Measurements from ENCODE around the gene ACOT11.
A peak's percentile ranks its signal among the peaks of the same experiment; 100 is the strongest.

The ACOT11 gene

DNA sequence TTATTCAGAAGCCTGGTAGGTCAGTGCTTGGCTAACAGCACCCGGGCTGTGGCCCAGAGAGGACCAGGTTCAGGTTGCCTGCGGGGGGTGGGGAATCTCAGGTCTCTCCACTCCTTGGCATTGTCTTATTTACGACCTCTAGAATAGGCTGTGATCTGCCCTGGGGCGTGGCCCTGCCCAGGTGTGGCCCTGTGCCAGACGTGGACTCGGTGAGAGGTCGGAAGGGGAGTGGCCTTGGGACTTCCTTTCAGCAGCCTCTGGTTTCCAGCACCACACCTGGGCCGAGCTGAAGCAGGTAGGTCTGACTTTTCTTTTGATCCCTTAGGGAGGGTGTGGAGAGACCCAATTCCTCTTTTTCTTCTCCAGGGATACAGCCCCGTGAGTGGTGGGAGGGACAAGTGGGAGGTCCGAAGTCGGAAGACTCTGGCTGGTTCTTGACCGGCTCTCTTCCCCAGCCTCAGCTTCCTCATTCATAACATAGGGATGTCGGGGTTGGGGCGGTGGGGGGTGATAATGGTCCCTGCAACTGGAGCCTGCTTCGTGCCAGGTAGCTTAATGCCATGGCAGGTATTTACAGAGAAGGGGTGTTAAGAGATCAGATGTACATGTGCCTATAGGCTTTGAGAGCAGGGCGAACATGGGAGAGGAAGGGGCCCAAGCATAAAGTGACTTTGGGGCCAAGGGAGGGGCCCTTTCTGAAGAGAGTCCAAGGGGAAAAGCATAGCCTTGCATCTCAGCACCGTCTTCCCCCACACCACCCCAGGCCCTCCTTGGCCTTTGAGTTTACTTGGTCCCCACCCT, 16.5 kb downstream of the ACOT11 start:
- H3K4me3 ChIP-seq (ENCODE audit: low read length in 2 of 2) = peak overlapping the region; percentile 71 to 75
- peaks cover 0 to 5% of the 10 kb centered on the region in 2 donors for H3K36me3 ChIP-seq (ENCODE audit: control insufficient read depth in 2 of 2, insufficient read depth in 2 of 2, low read length in 2 of 2)
- no peaks in the 10 kb centered on the region for H3K9me3 ChIP-seq (ENCODE audit: control insufficient read depth in 2 of 2, low read length in 2 of 2)
- peaks cover 13 to 28% of the 10 kb centered on the region in 2 donors for H3K4me1 ChIP-seq (ENCODE audit: control insufficient read depth in 2 of 2, insufficient read depth in 2 of 2, low read length in 2 of 2)
- no peaks in the 10 kb centered on the region for H3K27me3 ChIP-seq (ENCODE audit: control insufficient read depth in 2 of 2, insufficient read depth in 2 of 2, low read length in 2 of 2)
- peak overlapping the region; percentile 81 to 84 for H3K9ac ChIP-seq (ENCODE audit: low read depth in 1 of 2, low read length in 2 of 2)
- H3K27ac ChIP-seq (ENCODE audit: low read depth in 2 of 2, low read length in 2 of 2) = peak overlapping the region; percentile 95 to 97

- H3K36me3 ChIP-seq (ENCODE audit: control insufficient read depth in 2 of 2, insufficient read depth in 2 of 2, low read length in 2 of 2) = peaks cover 5 to 7% of the 10 kb centered on the region in 2 donors
Observed at GRCh38 chr1:54565113-54565501, 17.1 kb downstream of the ACOT11 start.

GRCh38 chr1:54566438-54567141, 18.6 kb downstream of the ACOT11 start:
- H3K27ac ChIP-seq (ENCODE audit: low read depth in 2 of 2, low read length in 2 of 2) = no peak overlapping the region
- H3K4me3 ChIP-seq (ENCODE audit: low read length in 2 of 2) = no peak overlapping the region
- H3K27me3 ChIP-seq (ENCODE audit: control insufficient read depth in 2 of 2, insufficient read depth in 2 of 2, low read length in 2 of 2) = no peaks in the 10 kb centered on the region

More at GRCh38 chr1:54565113-54565501, 17.1 kb downstream of the ACOT11 start:
- Histone ChIP-seq H3K27me3 (ENCODE audit: control insufficient read depth in 2 of 2, insufficient read depth in 2 of 2, low read length in 2 of 2) (no peaks in the 10 kb centered on the region), H3K27ac (ENCODE audit: low read depth in 2 of 2, low read length in 2 of 2) (peak overlapping the region; percentile 95 to 97), H3K4me1 (ENCODE audit: control insufficient read depth in 2 of 2, insufficient read depth in 2 of 2, low read length in 2 of 2) (peaks cover 13 to 28% of the 10 kb centered on the region in 2 donors), H3K9me3 (ENCODE audit: control insufficient read depth in 2 of 2, low read length in 2 of 2) (no peaks in the 10 kb centered on the region), H3K4me3 (ENCODE audit: low read length in 2 of 2) (peak overlapping the region; percentile 71 to 75), H3K9ac (ENCODE audit: low read depth in 1 of 2, low read length in 2 of 2) (peak overlapping the region; percentile 81 to 84)

DNA sequence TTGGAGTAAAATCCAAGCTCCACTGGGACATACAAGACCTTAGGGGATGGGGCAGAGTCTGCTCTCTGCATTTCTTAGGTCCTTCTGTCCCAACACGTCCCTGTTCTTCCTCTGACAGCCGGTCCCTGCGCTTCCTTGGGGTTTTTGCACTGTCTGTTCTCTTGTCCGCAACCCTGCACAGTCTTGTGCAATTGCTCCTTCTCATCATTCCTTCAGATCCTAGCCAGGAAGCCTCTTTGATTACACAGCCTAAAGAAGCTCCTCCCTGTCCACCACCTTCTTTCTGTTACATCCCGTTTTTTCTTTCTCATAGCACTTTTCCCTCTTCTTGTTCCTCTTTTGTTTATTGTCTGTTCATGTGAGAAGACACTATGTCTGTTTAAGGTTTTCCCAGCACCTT, 19.9 kb downstream of the ACOT11 start:
- H3K27ac ChIP-seq (ENCODE audit: low read depth in 2 of 2, low read length in 2 of 2) = no peak overlapping the region
- H3K4me1 ChIP-seq (ENCODE audit: control insufficient read depth in 2 of 2, insufficient read depth in 2 of 2, low read length in 2 of 2) = peaks cover 16 to 31% of the 10 kb centered on the region in 2 donors
- H3K9ac ChIP-seq (ENCODE audit: low read depth in 1 of 2, low read length in 2 of 2) = no peak overlapping the region
- H3K27me3 ChIP-seq (ENCODE audit: control insufficient read depth in 2 of 2, insufficient read depth in 2 of 2, low read length in 2 of 2) = no peaks in the 10 kb centered on the region
- H3K4me3 ChIP-seq (ENCODE audit: low read length in 2 of 2) = no peak overlapping the region
- peaks cover 6 to 9% of the 10 kb centered on the region in 2 donors for H3K36me3 ChIP-seq (ENCODE audit: control insufficient read depth in 2 of 2, insufficient read depth in 2 of 2, low read length in 2 of 2)
- H3K9me3 ChIP-seq (ENCODE audit: control insufficient read depth in 2 of 2, low read length in 2 of 2) = no peaks in the 10 kb centered on the region

More at GRCh38 chr1:54566438-54567141, 18.6 kb downstream of the ACOT11 start:
- Histone ChIP-seq H3K4me1 (ENCODE audit: control insufficient read depth in 2 of 2, insufficient read depth in 2 of 2, low read length in 2 of 2) (peaks cover 16 to 31% of the 10 kb centered on the region in 2 donors), H3K9me3 (ENCODE audit: control insufficient read depth in 2 of 2, low read length in 2 of 2) (no peaks in the 10 kb centered on the region), H3K36me3 (ENCODE audit: control insufficient read depth in 2 of 2, insufficient read depth in 2 of 2, low read length in 2 of 2) (peaks cover 6 to 9% of the 10 kb centered on the region in 2 donors), H3K9ac (ENCODE audit: low read depth in 1 of 2, low read length in 2 of 2) (no peak overlapping the region)

- Histone ChIP-seq H3K9ac (ENCODE audit: low read depth in 1 of 2, low read length in 2 of 2) (no peak overlapping the region), H3K4me1 (ENCODE audit: control insufficient read depth in 2 of 2, insufficient read depth in 2 of 2, low read length in 2 of 2) (peaks cover 16 to 28% of the 10 kb centered on the region in 2 donors), H3K9me3 (ENCODE audit: control insufficient read depth in 2 of 2, low read length in 2 of 2) (no peaks in the 10 kb centered on the region), H3K4me3 (ENCODE audit: low read length in 2 of 2) (no peak overlapping the region), H3K27ac (ENCODE audit: low read depth in 2 of 2, low read length in 2 of 2) (no peak overlapping the region), H3K36me3 (ENCODE audit: control insufficient read depth in 2 of 2, insufficient read depth in 2 of 2, low read length in 2 of 2) (peaks cover 6 to 9% of the 10 kb centered on the region in 2 donors), H3K27me3 (ENCODE audit: control insufficient read depth in 2 of 2, insufficient read depth in 2 of 2, low read length in 2 of 2) (no peaks in the 10 kb centered on the region)
Observed at GRCh38 chr1:54569339-54569738, 21.3 kb downstream of the ACOT11 start.

DNA sequence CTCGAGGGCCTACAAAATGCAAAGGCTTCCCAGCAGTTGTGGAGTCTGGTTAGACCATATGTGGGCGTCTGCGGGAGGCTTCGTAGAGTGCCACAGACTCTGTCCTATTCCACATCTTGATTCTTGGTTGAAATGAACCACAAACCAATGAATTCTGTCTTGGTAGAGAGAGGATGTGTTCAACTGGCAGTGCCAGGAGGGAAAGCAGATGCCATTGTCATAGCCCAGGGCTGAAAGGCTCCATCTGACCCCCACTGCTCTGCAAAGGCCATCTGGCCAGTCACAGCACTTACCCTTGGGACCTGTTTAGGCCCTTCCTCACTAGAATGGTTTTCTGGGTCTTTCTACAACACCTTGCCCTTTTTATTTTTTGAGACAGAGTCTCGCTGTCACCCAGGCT, 22.1 kb downstream of the ACOT11 start:
- Histone ChIP-seq H3K9ac (ENCODE audit: low read depth in 1 of 2, low read length in 2 of 2) (no peak overlapping the region), H3K27me3 (ENCODE audit: control insufficient read depth in 2 of 2, insufficient read depth in 2 of 2, low read length in 2 of 2) (no peaks in the 10 kb centered on the region), H3K4me1 (ENCODE audit: control insufficient read depth in 2 of 2, insufficient read depth in 2 of 2, low read length in 2 of 2) (peaks cover 14 to 21% of the 10 kb centered on the region in 2 donors), H3K27ac (ENCODE audit: low read depth in 2 of 2, low read length in 2 of 2) (no peak overlapping the region), H3K9me3 (ENCODE audit: control insufficient read depth in 2 of 2, low read length in 2 of 2) (no peaks in the 10 kb centered on the region), H3K36me3 (ENCODE audit: control insufficient read depth in 2 of 2, insufficient read depth in 2 of 2, low read length in 2 of 2) (peaks cover 6 to 9% of the 10 kb centered on the region in 2 donors), H3K4me3 (ENCODE audit: low read length in 2 of 2) (no peak overlapping the region)

- no peak overlapping the region for H3K27ac ChIP-seq (ENCODE audit: low read depth in 2 of 2, low read length in 2 of 2)
- peaks cover 6 to 13% of the 10 kb centered on the region in 2 donors for H3K4me1 ChIP-seq (ENCODE audit: control insufficient read depth in 2 of 2, insufficient read depth in 2 of 2, low read length in 2 of 2)
- H3K4me3 ChIP-seq (ENCODE audit: low read length in 2 of 2) = no peak overlapping the region
- peaks cover 6 to 9% of the 10 kb centered on the region in 2 donors for H3K36me3 ChIP-seq (ENCODE audit: control insufficient read depth in 2 of 2, insufficient read depth in 2 of 2, low read length in 2 of 2)
- no peak overlapping the region for H3K9ac ChIP-seq (ENCODE audit: low read depth in 1 of 2, low read length in 2 of 2)
- no peaks in the 10 kb centered on the region for H3K9me3 ChIP-seq (ENCODE audit: control insufficient read depth in 2 of 2, low read length in 2 of 2)
- H3K27me3 ChIP-seq (ENCODE audit: control insufficient read depth in 2 of 2, insufficient read depth in 2 of 2, low read length in 2 of 2) = no peaks in the 10 kb centered on the region
Observed at GRCh38 chr1:54571326-54571725, 23.3 kb downstream of the ACOT11 start.

- no peaks in the 10 kb centered on the region for H3K27me3 ChIP-seq (ENCODE audit: control insufficient read depth in 2 of 2, insufficient read depth in 2 of 2, low read length in 2 of 2)
- peaks cover 6 to 9% of the 10 kb centered on the region in 2 donors for H3K36me3 ChIP-seq (ENCODE audit: control insufficient read depth in 2 of 2, insufficient read depth in 2 of 2, low read length in 2 of 2)
- H3K27ac ChIP-seq (ENCODE audit: low read depth in 2 of 2, low read length in 2 of 2) = no peak overlapping the region
- no peaks in the 10 kb centered on the region for H3K9me3 ChIP-seq (ENCODE audit: control insufficient read depth in 2 of 2, low read length in 2 of 2)
- H3K4me1 ChIP-seq (ENCODE audit: control insufficient read depth in 2 of 2, insufficient read depth in 2 of 2, low read length in 2 of 2) = peaks cover 6 to 8% of the 10 kb centered on the region in 2 donors
- H3K9ac ChIP-seq (ENCODE audit: low read depth in 1 of 2, low read length in 2 of 2) = no peak overlapping the region
- H3K4me3 ChIP-seq (ENCODE audit: low read length in 2 of 2) = no peak overlapping the region
Observed at GRCh38 chr1:54571803-54572541, 23.9 kb downstream of the ACOT11 start.

GRCh38 chr1:54572542-54572850, 24.5 kb downstream of the ACOT11 start:
- H3K9me3 ChIP-seq (ENCODE audit: control insufficient read depth in 2 of 2, low read length in 2 of 2) = no peaks in the 10 kb centered on the region
- no peaks in the 10 kb centered on the region for H3K27me3 ChIP-seq (ENCODE audit: control insufficient read depth in 2 of 2, insufficient read depth in 2 of 2, low read length in 2 of 2)
- no peak overlapping the region for H3K4me3 ChIP-seq (ENCODE audit: low read length in 2 of 2)
- H3K4me1 ChIP-seq (ENCODE audit: control insufficient read depth in 2 of 2, insufficient read depth in 2 of 2, low read length in 2 of 2) = peaks cover 6 to 7% of the 10 kb centered on the region in 2 donors
- no peak overlapping the region for H3K9ac ChIP-seq (ENCODE audit: low read depth in 1 of 2, low read length in 2 of 2)
- H3K36me3 ChIP-seq (ENCODE audit: control insufficient read depth in 2 of 2, insufficient read depth in 2 of 2, low read length in 2 of 2) = peaks cover 6 to 9% of the 10 kb centered on the region in 2 donors
- H3K27ac ChIP-seq (ENCODE audit: low read depth in 2 of 2, low read length in 2 of 2) = no peak overlapping the region

All from mucosa of rectum (tissue), 2 donors.